H1 (cell line): ENCODE measurements around the gene PACS1. TPM values are rescaled to one million over a fixed set of nuclear protein-coding genes. Genes with fewer than 3 reads are reported as not detected.

Experiments used
- CTCF ChIA-PET: fragments of 300-600 bp; sonication (Branson Sonifier 250); formaldehyde crosslinking; loops from one replicate; lab custom pipeline; 2021; ENCODE audit not compliant: partially characterized antibody; lab: Charles Lee
- POLR2A ChIA-PET: fragments of 300-600 bp; sonication (Branson Sonifier 250); formaldehyde crosslinking; loops from one replicate; lab custom pipeline; 2021; ENCODE audit warnings: inconsistent platforms; ENCODE audit not compliant: partially characterized antibody; lab: Charles Lee
- DNase-seq, 2 experiments: peaks; one replicate each; pipeline versions ENCODE4 v3.0.0 to v3.0.0-alpha.2; 2010 to 2022; ENCODE audit warnings: low spot score in 2 of 2, low read depth in 1 of 2, mixed read lengths in 1 of 2
- FAIRE-seq: peaks from 2 replicates; lab custom pipeline; 2011; peaks lifted over from hg19 to GRCh38; lab: Jason Lieb, UNC
- H2AFZ ChIP-seq: 2 replicates; pipeline ENCODE4 v1.8.1; 2012; ENCODE audit warnings: low read length, inconsistent platforms
- H2AK5ac ChIP-seq: 2 replicates; pipeline ENCODE4 v1.6.1; 2013; ENCODE audit warnings: low read depth, low read length
- H2BK120ac ChIP-seq: replicated peaks from 2 replicates; pipeline ENCODE3; 2013; ENCODE audit warnings: low read depth, low read length, inconsistent platforms
- H2BK12ac ChIP-seq: 2 replicates; pipeline ENCODE4 v1.6.1; 2013; ENCODE audit warnings: low read depth, low read length
- H2BK15ac ChIP-seq: 2 replicates; pipeline ENCODE4 v1.6.1; 2013; ENCODE audit warnings: low read length
- H2BK20ac ChIP-seq: 2 replicates; pipeline ENCODE4 v1.6.1; 2013; ENCODE audit warnings: low read length
- H2BK5ac ChIP-seq: 2 replicates; pipeline ENCODE4 v1.6.1; 2013; ENCODE audit warnings: low read depth, low read length
- H3K14ac ChIP-seq: 2 replicates; pipeline ENCODE4 v1.6.1; 2013; ENCODE audit warnings: inconsistent platforms; ENCODE audit not compliant: insufficient read length
- H3K18ac ChIP-seq: 2 replicates; pipeline ENCODE4 v1.6.1; 2013; ENCODE audit warnings: low read length; ENCODE audit errors: extremely low read depth
- H3K23ac ChIP-seq: 2 replicates; pipeline ENCODE4 v1.6.1; 2013; ENCODE audit warnings: inconsistent platforms; ENCODE audit not compliant: insufficient read length
- H3K23me2 ChIP-seq: 2 replicates; pipeline ENCODE4 v1.6.1; 2013; ENCODE audit warnings: low read depth, low read length
- H3K27ac ChIP-seq: 2 replicates; pipeline ENCODE4 v1.6.1; 2011; ENCODE audit warnings: low read depth, low read length, inconsistent platforms
- H3K27me3 ChIP-seq, 4 experiments: replicated peaks in 1 of 4; 1 replicate in 1 of 4; 2 replicates in 3 of 4; pipeline versions ENCODE4 v1.6.1 to v1.8.1; 2011 to 2013; ENCODE audit warnings: low read length in 3 of 4, mild to moderate bottlenecking in 3 of 4, inconsistent platforms in 2 of 4, mixed read lengths in 2 of 4, moderate library complexity in 1 of 4; ENCODE audit not compliant: control insufficient read depth in 3 of 4, insufficient read depth in 3 of 4; ENCODE audit errors: extremely low read depth in 1 of 4
- H3K36me3 ChIP-seq, 4 experiments: 2 replicates each; pipeline versions ENCODE4 v1.6.1 to v1.8.1; 2011 to 2013; ENCODE audit warnings: mild to moderate bottlenecking in 4 of 4, low read length in 3 of 4, moderate library complexity in 2 of 4, control low read depth in 1 of 4, inconsistent platforms in 1 of 4; ENCODE audit not compliant: insufficient read depth in 4 of 4, control insufficient read depth in 2 of 4
- H3K4ac ChIP-seq: replicated peaks from 2 replicates; pipeline ENCODE3; 2013; ENCODE audit warnings: low read length, low read depth, mixed read lengths, inconsistent platforms; ENCODE audit not compliant: insufficient read length
- H3K4me1 ChIP-seq, 4 experiments: replicated peaks in 1 of 4; 1 replicate in 1 of 4; 2 replicates in 3 of 4; pipeline versions ENCODE4 v1.6.1 to v1.8.1; 2011 to 2013; ENCODE audit warnings: low read length in 3 of 4, inconsistent platforms in 2 of 4, mixed read lengths in 1 of 4; ENCODE audit not compliant: insufficient read depth in 4 of 4, control insufficient read depth in 3 of 4
- H3K4me2 ChIP-seq, 2 experiments: 2 replicates each; pipeline versions ENCODE4 v1.6.1 to v1.8.1; 2011 to 2013; ENCODE audit warnings: low read depth in 2 of 2, low read length in 2 of 2, control low read depth in 1 of 2, inconsistent platforms in 1 of 2, mild to moderate bottlenecking in 1 of 2; ENCODE audit not compliant: insufficient read depth in 1 of 2
- H3K4me3 ChIP-seq, 4 experiments: fragments of 200-600, 300-600 bp in 1 of 4; sonication (generic), shearing (Covaris generic), sonication (Bioruptor Twin) in 1 of 4; 2 replicates each; pipeline versions ENCODE4 v1.5.1 to v1.8.1; 2011 to 2016; ENCODE audit warnings: low read length in 4 of 4, low read depth in 3 of 4, control low read depth in 2 of 4, inconsistent platforms in 2 of 4, mild to moderate bottlenecking in 2 of 4, mixed read lengths in 1 of 4, moderate library complexity in 1 of 4; ENCODE audit not compliant: insufficient read depth in 2 of 4; ENCODE audit errors: extremely low read depth in 1 of 4
- H3K56ac ChIP-seq: replicated peaks from 2 replicates; pipeline ENCODE3; 2013; ENCODE audit warnings: low read depth, mild to moderate bottlenecking, mixed read lengths, low read length, inconsistent platforms; ENCODE audit not compliant: insufficient read length
- H3K79me1 ChIP-seq: 2 replicates; pipeline ENCODE4 v1.6.1; 2013; ENCODE audit warnings: low read depth, low read length, control low read depth
- H3K79me2 ChIP-seq, 2 experiments: 2 replicates each; pipeline versions ENCODE4 v1.6.1 to v1.8.1; 2012 to 2013; ENCODE audit warnings: low read length in 2 of 2, mild to moderate bottlenecking in 2 of 2, inconsistent platforms in 1 of 2; ENCODE audit not compliant: insufficient read depth in 2 of 2, control insufficient read depth in 1 of 2
- H3K9ac ChIP-seq, 4 experiments: replicated peaks in 1 of 4; 1 replicate in 1 of 4; 2 replicates in 3 of 4; pipeline versions ENCODE4 v1.6.1 to v1.8.1; 2011 to 2013; ENCODE audit warnings: low read depth in 3 of 4, low read length in 3 of 4, control low read depth in 2 of 4, mild to moderate bottlenecking in 2 of 4, moderate library complexity in 2 of 4, inconsistent platforms in 1 of 4; ENCODE audit errors: extremely low read depth in 1 of 4
- H3K9me3 ChIP-seq, 2 experiments: 2 replicates each; pipeline versions ENCODE4 v1.6.1 to v1.8.1; 2012 to 2013; ENCODE audit warnings: mild to moderate bottlenecking in 2 of 2, moderate library complexity in 2 of 2, control low read depth in 1 of 2, inconsistent platforms in 1 of 2, low read depth in 1 of 2, low read length in 1 of 2, mixed read lengths in 1 of 2; ENCODE audit not compliant: insufficient read depth in 2 of 2
- H4K20me1 ChIP-seq, 2 experiments: replicated peaks in 1 of 2; 2 replicates each; pipeline versions ENCODE3 to v1.8.1; 2011 to 2013; ENCODE audit warnings: inconsistent platforms in 2 of 2, low read length in 2 of 2, mild to moderate bottlenecking in 1 of 2; ENCODE audit not compliant: insufficient read depth in 2 of 2, control insufficient read depth in 1 of 2
- H4K5ac ChIP-seq: 2 replicates; pipeline ENCODE4 v1.6.1; 2013; ENCODE audit warnings: low read length, low read depth, mixed read lengths, inconsistent platforms; ENCODE audit not compliant: insufficient read length
- H4K8ac ChIP-seq: 2 replicates; pipeline ENCODE4 v1.8.0; 2013; ENCODE audit warnings: mild to moderate bottlenecking, moderate library complexity, low read length, inconsistent platforms; ENCODE audit not compliant: insufficient read depth; ENCODE audit errors: extremely low read depth
- H4K91ac ChIP-seq: replicated peaks from 2 replicates; pipeline ENCODE3; 2013; ENCODE audit warnings: low read length, mixed read lengths, inconsistent platforms; ENCODE audit not compliant: insufficient read length
- SP1 ChIP-seq: IDR thresholded peaks from 2 replicates; pipeline ENCODE4 v1.6.1; 2011; ENCODE audit warnings: low read depth, low read length
- WGBS, 2 experiments: shearing (Covaris generic) in 1 of 2; methylation state at CpG; one replicate each; pipeline versions ENCODE4 v1.1.6 to v1.1.7; 2013 to 2015; ENCODE audit warnings: low lambda C conversion rate in 2 of 2, mixed read lengths in 2 of 2, inconsistent platforms in 1 of 2, low coverage in 1 of 2, missing lambda C conversion rate in 1 of 2; ENCODE audit not compliant: insufficient replicate concordance in 2 of 2, insufficient coverage in 1 of 2, insufficient read length in 1 of 2; ENCODE audit errors: extremely low coverage in 1 of 2, missing lambda C conversion rate in 1 of 2; 5-methylcytosine and 5-hydroxymethylcytosine counted together
- polyA plus RNA-seq, 7 experiments: library from polyadenylated mRNA; depleted of rRNA in 3 of 7; stranded (reverse) in 5 of 7; unstranded in 2 of 7; fragments of >200 nt in 5 of 7; fragments of 200-250 nt in 2 of 7; gene quantifications; 1 replicate in 5 of 7; 2 replicates in 1 of 7; 4 replicates in 1 of 7; pipeline versions ENCODE4 v1.2.1 to v1.2.3, GENCODE V29; 2011 to 2013; ENCODE audit warnings: missing spikeins in 2 of 7, mixed read lengths in 2 of 7
- total RNA-seq: library from RNA; stranded (reverse); fragmentation: NEBNext Ultra II Directional; extraction: Animal tissue kit (Norgen Biotek cat#: 25700); gene quantifications from 2 replicates; pipeline ENCODE4 v1.2.1, GENCODE V29; 2021

Gene PACS1
- total and polyA plus RNA-seq, 2 of the 8 experiments (the other 6 are each of a cell fraction or from before 2014, with no cell fraction given), result 11.5 to 36.0 TPM

DNA sequence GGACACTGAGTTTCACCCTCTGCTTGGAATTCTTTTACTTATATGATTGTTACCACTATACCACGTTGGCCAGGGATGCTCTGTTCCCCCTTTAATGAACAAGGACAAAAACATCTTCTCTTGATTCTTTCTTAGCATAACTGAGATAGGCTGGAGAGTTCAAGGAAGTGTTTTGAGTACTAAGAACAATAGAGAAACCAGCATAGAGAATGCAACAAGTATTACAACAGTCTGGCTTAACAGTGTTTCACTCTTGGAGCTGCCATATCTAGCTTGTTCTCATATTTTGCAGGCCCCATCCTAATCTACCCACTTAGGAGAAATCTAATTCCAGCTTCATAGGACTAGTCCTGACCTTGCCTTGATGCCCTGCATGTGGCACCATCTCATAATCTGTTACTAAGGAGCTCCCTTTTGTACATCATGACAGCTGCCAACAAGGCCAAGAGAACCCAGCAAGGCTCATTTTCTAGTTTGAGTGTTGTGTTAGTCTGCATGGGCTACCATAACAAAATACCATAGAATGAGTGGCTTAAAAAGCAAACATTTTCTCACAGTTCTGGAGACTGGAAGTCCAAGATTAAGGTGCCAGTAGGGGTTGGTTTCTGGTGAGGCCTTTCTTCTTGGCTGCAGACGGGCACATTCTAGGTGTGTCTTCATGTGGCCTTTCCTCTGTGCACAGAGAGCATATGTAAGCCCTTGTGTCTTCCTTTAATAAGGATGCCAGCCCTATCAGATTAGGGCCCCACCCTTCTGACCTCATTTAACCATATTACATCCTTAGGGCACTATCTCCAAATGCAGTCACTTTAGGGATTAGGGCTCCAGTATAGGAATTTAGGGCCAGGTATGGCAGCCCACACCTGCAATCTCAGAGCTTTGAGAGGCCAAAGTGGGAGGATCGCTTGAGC is 37.8 kb downstream of the PACS1 start:
- Histone ChIP-seq H4K20me1 (no peaks in the 10 kb centered on the region), H3K9ac (no peak overlapping the region)
- WGBS, 2 experiments, result 87% methylated on average over 3 of the region's 3 CpGs; no CpG with 5 or more reads in 1 of the 2 experiments
- no peak for TF ChIP-seq SP1
- TF ChIP-seq, all 59 proteins: peak for 0
- no peak overlapping the region for H3K14ac ChIP-seq
- H3K79me2 ChIP-seq, result no peaks in the 10 kb centered on the region
- H3K18ac ChIP-seq, result no peak overlapping the region
- no peak overlapping the region; the same call in 1 of the 2 replicates for H2BK20ac ChIP-seq
- CTCF ChIA-PET, result interaction anchor here (0.7 to 1.9 kb wide), 7 partner anchors 9 to 223 kb away, joined by 3 to 7 read pairs (median 3); no protein-coding TSS in a partner anchor
- POLR2A ChIA-PET, result interaction anchor here (1.2 to 1.3 kb wide), 2 partner anchors 12 to 37 kb away, joined by 3 read pairs; partner anchors contain the start of gene PACS1
- no peak overlapping the region for H4K91ac ChIP-seq
- H4K5ac ChIP-seq, result no peak overlapping the region
- no peak overlapping the region for H3K4me2 ChIP-seq
- H3K23me2 ChIP-seq, result no peaks in the 10 kb centered on the region
- H3K56ac ChIP-seq, result no peak overlapping the region
- H4K8ac ChIP-seq, result no peak overlapping the region
- no peak overlapping the region for H2AFZ ChIP-seq
- DNase-seq (no peak), FAIRE-seq (no peak)
- no peak overlapping the region for H3K4me3 ChIP-seq
- H3K36me3 ChIP-seq, result no peaks in the 10 kb centered on the region
- no peak overlapping the region for H2BK15ac ChIP-seq
- H2BK5ac ChIP-seq, result no peak overlapping the region
- H3K27ac ChIP-seq, result no peak overlapping the region
- H3K9me3 ChIP-seq, result no peaks in the 10 kb centered on the region
- no peak overlapping the region for H2BK12ac ChIP-seq
- H2AK5ac ChIP-seq, result no peak overlapping the region
- no peaks in the 10 kb centered on the region for H3K79me1 ChIP-seq
- no peaks in the 10 kb centered on the region for H3K27me3 ChIP-seq
- H3K23ac ChIP-seq, result no peak overlapping the region
- peaks cover 7 to 18% (median 14%) of the 10 kb centered on the region in 4 experiments for H3K4me1 ChIP-seq
- no peak overlapping the region for H2BK120ac ChIP-seq
- no peak overlapping the region for H3K4ac ChIP-seq
